Measurements from ENCODE around the gene TANGO6. TPM values are rescaled to one million over a fixed set of nuclear protein-coding genes. Genes with fewer than 3 reads are reported as not detected.

The TANGO6 gene
- polyA plus RNA-seq, 1 donor (not counting 4 experiments of a cell fraction or from before 2014, with no cell fraction given), result 13.1 TPM

GRCh38 chr16:68884401-68884800 lies 41.1 kb downstream of the TANGO6 start:
- DNase-seq (ENCODE audit: low read depth, low spot score) (no peak), FAIRE-seq (no peak)
- Histone ChIP-seq H3K27ac (ENCODE audit: control insufficient read depth, insufficient read depth, low read length) (no peak overlapping the region), H3K9ac (ENCODE audit: control insufficient read depth, extremely low read depth, insufficient read depth, low read length) (no peak overlapping the region), H3K9me3 (ENCODE audit: control insufficient read depth, low read depth, low read length) (no peaks in the 10 kb centered on the region), H3K79me2 (ENCODE audit: control insufficient read depth, insufficient read depth, low read length) (no peaks in the 10 kb centered on the region), H2AFZ (ENCODE audit: control insufficient read depth, low read length) (no peak overlapping the region), H3K4me1 (ENCODE audit: control insufficient read depth, extremely low read depth, insufficient read depth, low read length) (no peaks in the 10 kb centered on the region), H3K27me3 (ENCODE audit: control insufficient read depth, extremely low read depth, insufficient read depth, low read length) (no peaks in the 10 kb centered on the region), H3K9me1 (ENCODE audit: control insufficient read depth, extremely low read depth, insufficient read depth, low read length) (no peaks in the 10 kb centered on the region), H3K36me3 (ENCODE audit: control insufficient read depth in 2 of 2, extremely low read depth in 1 of 2, insufficient read depth in 2 of 2, low read length in 2 of 2) (peaks cover 2 to 6% of the 10 kb centered on the region in 2 experiments), H3K4me2 (ENCODE audit: control insufficient read depth, extremely low read depth, insufficient read depth, low read depth, low read length) (no peak overlapping the region), H4K20me1 (ENCODE audit: control insufficient read depth, extremely low read depth, insufficient read depth, low read length) (no peaks in the 10 kb centered on the region), H3K4me3 (ENCODE audit: control insufficient read depth in 2 of 3, extremely low read depth in 1 of 3, insufficient read depth in 2 of 3, low read depth in 1 of 3, low read length in 3 of 3) (no peak overlapping the region)
- TF ChIP-seq EZH2 (IDR thresholded peaks at IDR 0.05; ENCODE audit: low read length), result no peak
- TF ChIP-seq CTCF (optimal IDR thresholded peaks at IDR 0.05 in 1 of 3, IDR thresholded peaks at IDR 0.05 in 1 of 3, conservative IDR thresholded peaks at IDR 0.05 in 1 of 3; ENCODE audit: extremely low read depth in 1 of 3, insufficient read depth in 2 of 3, low read length in 3 of 3), result no peak
- dilution Hi-C loops (cut with MboI; ENCODE audit: extremely low pct_ligation_motif_present, low sequenced_read_pairs), result no loop called here

DNA sequence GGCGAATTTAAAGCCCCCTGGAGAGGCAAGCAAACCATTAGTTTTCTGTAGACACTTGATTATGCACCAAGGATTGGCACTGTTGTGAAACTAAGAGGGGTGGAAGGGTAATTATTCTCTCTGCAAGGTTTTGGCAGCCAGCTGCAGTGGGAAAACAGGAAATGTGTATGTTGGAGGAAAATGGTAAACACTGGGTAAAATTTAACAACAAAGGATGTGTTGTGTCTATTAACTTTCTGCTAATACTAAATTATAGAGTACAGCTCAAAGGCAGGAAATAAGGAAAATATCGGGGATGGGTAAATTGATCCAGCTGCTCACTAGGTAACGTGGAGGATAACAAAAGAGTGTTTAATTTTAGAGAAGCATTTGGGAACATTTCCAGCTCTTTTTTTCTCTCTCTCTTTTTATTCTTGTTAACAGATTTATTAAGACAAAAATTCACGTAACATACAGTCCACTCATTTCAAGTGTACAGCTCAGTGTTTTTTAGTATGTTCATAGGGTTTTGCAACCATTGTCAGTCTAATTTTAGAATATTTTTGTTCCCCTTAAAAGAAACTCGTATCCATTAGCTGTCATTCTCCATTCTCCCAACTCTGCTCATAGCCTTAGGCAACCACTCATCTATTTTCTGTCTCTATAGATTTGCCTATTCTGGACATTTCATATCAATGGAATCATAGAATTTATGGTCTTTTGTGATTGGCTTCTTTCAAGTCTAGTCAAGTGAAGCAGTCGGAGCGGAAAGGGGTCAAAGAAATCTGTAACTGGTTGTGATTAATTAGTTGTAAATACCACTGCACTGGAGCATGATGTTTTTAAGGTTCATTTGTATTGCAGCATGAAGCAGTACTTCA lies 41.8 kb downstream of the TANGO6 start:
- Histone ChIP-seq H4K20me1 (ENCODE audit: control insufficient read depth, extremely low read depth, insufficient read depth, low read length) (no peaks in the 10 kb centered on the region), H3K9ac (ENCODE audit: control insufficient read depth, extremely low read depth, insufficient read depth, low read length) (no peak overlapping the region), H2AFZ (ENCODE audit: control insufficient read depth, low read length) (no peak overlapping the region), H3K27me3 (ENCODE audit: control insufficient read depth, extremely low read depth, insufficient read depth, low read length) (no peaks in the 10 kb centered on the region), H3K4me3 (ENCODE audit: control insufficient read depth in 2 of 3, extremely low read depth in 1 of 3, insufficient read depth in 2 of 3, low read depth in 1 of 3, low read length in 3 of 3) (no peak overlapping the region), H3K36me3 (ENCODE audit: control insufficient read depth in 2 of 2, extremely low read depth in 1 of 2, insufficient read depth in 2 of 2, low read length in 2 of 2) (peaks cover 2 to 6% of the 10 kb centered on the region in 2 experiments), H3K4me2 (ENCODE audit: control insufficient read depth, extremely low read depth, insufficient read depth, low read depth, low read length) (no peak overlapping the region), H3K27ac (ENCODE audit: control insufficient read depth, insufficient read depth, low read length) (no peak overlapping the region), H3K9me1 (ENCODE audit: control insufficient read depth, extremely low read depth, insufficient read depth, low read length) (no peaks in the 10 kb centered on the region), H3K79me2 (ENCODE audit: control insufficient read depth, insufficient read depth, low read length) (no peaks in the 10 kb centered on the region), H3K9me3 (ENCODE audit: control insufficient read depth, low read depth, low read length) (no peaks in the 10 kb centered on the region), H3K4me1 (ENCODE audit: control insufficient read depth, extremely low read depth, insufficient read depth, low read length) (no peaks in the 10 kb centered on the region)
- TF ChIP-seq EZH2 (IDR thresholded peaks at IDR 0.05; ENCODE audit: low read length) (no peak), CTCF (optimal IDR thresholded peaks at IDR 0.05 in 1 of 3, IDR thresholded peaks at IDR 0.05 in 1 of 3, conservative IDR thresholded peaks at IDR 0.05 in 1 of 3; ENCODE audit: extremely low read depth in 1 of 3, insufficient read depth in 2 of 3, low read length in 3 of 3) (no peak)
- DNase-seq (ENCODE audit: low read depth, low spot score) (no peak), FAIRE-seq (peak; percentile 46)
- dilution Hi-C loops (cut with MboI; ENCODE audit: extremely low pct_ligation_motif_present, low sequenced_read_pairs), result no loop called here

Data from keratinocyte (primary cell).